Daoy (cell line): Measurements from ENCODE around the gene TIGD4. TPM values are rescaled to one million over a fixed set of nuclear protein-coding genes. Genes with fewer than 3 reads are reported as not detected.

Source experiments
- DNase-seq: peaks from one replicate; pipeline ENCODE4 v3.0.0-alpha.2; 2015; ENCODE audit warnings: low read depth
- total RNA-seq: library from RNA; depleted of rRNA; stranded (reverse); fragments of >200 nt; shearing (Covaris generic); gene quantifications from 2 replicates; pipeline ENCODE4 v1.2.3, GENCODE V29; 2014; rRNA removed

The TIGD4 gene
- 0.11 TPM in 1 of 2 replicates, not detected in the other for total RNA-seq

- peak; percentile 94 for DNase-seq
These were observed at the start of gene TIGD4, which contains the start of gene ARFIP1 for GRCh38 chr4:152779513-152780266. Gene TIGD4 (minus strand): TSS chr4:152779730. CDS start chr4:152771004, 8,726 bp downstream. Gene ARFIP1 (plus strand): TSS chr4:152779954. CDS start chr4:152829634, 49,680 bp downstream.

- DNase-seq = no peak
These were observed 48.6 kb upstream of the TIGD4 start for GRCh38 chr4:152828122-152828521.

DNA sequence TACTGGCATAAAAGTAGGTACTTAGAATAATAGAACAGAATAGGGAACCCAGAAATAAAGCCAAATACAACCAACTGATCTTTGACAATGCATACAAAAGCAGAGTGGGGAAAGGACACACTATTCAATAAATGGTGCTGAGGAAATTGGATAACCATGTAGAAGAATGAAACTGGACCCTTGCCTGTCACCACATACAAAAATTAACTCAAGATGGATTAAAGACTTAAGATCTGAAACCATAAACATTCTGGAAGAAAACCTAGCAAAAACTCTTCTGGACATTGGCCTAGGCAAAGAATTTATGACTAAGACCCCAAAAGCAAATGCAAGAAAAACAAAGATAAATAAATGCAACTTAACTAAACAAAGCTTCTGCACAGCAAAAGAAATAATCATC lies 45.8 kb upstream of the TIGD4 start:
- no peak for DNase-seq

DNA sequence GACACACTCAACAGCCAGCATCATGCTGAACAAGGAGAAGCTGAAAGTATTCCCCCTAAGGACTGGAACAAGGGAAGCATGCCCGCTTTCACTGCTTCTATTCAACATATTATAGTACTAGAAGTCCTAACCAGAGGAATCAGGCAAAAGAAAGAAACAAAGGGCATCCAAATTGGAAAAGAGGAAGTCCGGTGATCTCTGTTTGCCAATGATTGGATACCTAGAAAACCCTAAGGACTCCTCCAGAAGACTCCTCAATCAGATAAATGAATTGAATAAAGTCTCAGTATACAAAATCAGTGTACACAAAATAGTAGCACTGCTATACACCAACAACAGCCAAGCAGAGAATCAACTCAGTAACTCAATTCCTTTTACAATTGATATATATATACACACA lies 45.0 kb upstream of the TIGD4 start:
- DNase-seq = no peak

GRCh38 chr4:152822323-152822722 lies 42.8 kb upstream of the TIGD4 start:
- DNase-seq = no peak

DNA sequence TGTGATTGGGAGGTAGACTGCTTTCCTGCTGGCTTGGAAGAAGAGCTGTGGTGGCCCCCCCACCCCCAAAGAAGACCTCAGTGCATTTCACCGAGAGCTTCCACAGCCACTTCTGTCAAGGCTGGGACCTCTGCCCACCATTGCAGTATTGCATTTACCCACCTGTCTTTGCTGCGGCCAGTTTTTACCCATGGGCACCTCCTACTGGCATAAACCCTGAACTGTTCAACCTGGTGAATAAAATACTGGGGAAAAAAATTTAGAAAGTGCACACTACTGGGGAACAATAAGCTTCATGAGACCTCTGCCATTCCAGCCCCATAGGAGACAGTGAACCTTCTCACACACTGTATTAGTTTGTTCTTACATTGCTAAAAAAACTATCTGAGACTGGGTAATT lies 40.5 kb upstream of the TIGD4 start:
- no peak for DNase-seq

DNA sequence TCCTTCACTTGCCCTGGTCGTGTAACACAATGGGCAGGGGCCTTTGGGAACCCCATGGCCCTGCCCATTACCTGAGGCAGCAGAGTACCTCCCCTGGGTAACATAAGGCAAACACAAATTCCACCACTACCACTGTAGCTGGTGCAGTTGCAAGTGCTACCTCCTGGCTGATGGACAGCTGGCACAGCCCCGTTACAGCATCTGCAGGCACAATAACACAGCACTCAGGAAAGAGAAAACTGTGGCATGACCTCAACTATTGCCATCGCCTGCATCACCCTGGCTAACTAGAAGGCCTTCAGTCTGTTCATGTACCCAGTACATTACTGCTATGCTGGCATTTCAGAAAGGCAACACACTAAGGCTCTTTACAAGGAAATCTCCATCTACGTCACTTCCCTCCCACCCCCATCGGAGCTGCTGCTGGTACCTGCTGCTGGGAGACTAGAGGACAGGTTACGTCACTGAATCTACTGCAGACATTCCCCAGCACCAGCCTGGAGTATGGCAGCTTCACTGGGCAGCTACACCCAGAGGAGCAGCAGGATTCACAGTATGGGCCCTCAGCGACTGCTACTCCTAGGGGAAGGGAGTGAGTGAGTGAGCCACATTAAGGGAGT lies 39.6 kb upstream of the TIGD4 start:
- DNase-seq = no peak

DNA sequence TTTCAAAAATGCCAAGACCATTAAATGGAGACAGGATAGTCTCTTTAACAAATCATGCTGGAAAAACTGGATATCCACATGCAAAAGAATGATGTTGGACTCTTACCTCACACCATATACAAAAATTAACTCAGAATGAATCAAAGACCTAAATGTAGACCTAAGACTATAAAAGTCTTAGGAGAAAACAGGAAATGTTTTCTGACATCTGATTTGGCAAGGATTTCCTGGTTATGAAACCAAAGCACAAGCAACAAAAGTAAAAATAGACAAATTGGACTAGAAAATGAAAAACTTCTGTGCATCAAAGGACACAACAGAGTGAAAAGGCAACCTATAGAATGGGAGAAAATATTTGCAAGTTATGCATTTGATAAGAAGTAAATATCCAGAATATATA lies 37.8 kb upstream of the TIGD4 start:
- no peak for DNase-seq

DNA sequence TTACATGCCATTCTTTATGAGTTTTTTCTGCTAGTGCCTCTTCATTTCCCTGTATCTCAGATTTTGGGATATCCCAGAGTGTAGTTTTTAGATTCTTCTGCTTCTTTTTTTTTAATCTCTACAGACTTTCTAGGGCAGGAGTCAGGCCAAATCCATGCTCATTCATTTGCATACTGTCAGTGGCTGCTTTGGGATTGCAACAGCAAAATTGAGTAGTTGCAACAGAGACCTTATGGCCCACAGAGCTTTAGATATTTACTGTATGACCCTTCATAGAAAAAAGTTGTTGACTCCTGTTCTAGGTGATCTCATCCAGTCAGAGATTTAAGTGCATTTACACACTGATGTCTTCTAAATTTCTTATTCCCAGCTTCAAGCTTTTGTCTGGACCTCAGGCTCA lies 35.5 kb upstream of the TIGD4 start:
- DNase-seq = no peak

GRCh38 chr4:152810715-152811287 lies 31.3 kb upstream of the TIGD4 start:
- no peak for DNase-seq

- DNase-seq = no peak
These were observed 29.1 kb upstream of the TIGD4 start for GRCh38 chr4:152808670-152809069.

DNA sequence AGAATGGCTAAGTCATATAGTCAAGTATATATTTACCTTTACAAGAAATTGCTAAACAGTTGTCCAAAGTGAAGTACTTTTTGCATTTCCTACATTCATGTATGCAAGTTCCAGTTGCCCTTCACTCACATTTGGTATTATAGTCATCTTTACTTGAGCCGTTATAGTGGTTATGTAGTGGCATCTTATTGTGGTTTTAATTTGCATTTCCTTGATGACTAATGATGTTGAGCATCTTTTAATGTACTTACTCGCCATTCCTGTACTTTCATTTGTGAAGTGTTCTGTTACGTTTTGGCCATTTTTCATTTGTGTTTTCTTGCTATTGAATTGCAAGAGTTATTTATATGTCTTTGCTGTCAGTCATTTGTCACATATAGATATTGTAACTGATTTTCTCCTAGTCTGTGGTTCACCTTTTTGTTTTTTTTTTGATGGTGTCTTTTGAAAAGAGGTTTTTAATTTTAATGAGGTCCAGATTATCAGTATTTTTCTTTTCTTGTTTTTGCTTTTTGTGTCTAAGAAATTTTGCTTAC lies 27.8 kb upstream of the TIGD4 start:
- peak; percentile 2 for DNase-seq

- DNase-seq = no peak
These were observed 27.1 kb upstream of the TIGD4 start for GRCh38 chr4:152806501-152807125.

DNA sequence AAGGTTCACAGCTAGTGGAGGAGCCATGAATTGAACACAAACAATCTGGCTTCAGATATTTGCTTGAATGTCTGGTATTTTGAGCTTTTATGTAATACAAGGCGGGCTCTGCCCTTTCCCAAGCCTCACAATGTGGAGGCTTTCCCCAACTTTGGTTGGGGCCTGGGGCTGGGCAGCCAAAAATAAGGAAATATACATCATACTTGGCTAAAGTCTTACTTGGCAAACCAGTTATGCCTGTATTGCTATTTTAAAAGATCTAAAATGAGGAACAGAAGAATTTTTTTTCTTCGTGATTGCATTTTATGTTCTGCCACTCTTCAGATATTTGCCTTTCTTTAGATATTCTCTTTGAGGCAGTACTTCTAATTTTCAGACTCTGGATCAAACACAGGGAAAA lies 26.3 kb upstream of the TIGD4 start:
- no peak for DNase-seq

- no peak for DNase-seq
These were observed 25.6 kb upstream of the TIGD4 start for GRCh38 chr4:152805071-152805650.

GRCh38 chr4:152803541-152803940 lies 24.0 kb upstream of the TIGD4 start:
- no peak for DNase-seq

DNA sequence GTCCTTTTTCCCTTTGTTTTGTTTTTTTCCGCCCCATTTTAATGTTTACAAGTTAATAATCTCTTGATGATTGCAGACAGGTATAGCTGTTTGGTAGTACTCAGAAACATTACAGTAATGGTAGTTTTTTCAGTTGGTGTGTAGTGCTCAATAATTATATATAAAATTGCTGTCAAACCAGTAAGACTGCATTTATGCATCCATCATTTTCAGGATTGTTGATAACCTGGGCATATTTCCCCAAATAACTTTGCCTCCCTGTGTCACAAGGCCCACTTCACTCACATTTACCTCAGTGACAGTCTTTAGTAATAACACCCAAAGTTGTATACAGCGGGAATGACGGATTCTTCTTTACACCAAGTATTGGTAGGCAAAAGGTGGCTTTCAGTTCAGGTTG lies 16.4 kb upstream of the TIGD4 start:
- DNase-seq = no peak

- DNase-seq = no peak
These were observed 7.1 kb upstream of the TIGD4 start for GRCh38 chr4:152786627-152787026.

GRCh38 chr4:152785639-152786615 lies 6.4 kb upstream of the TIGD4 start:
- DNase-seq = no peak

DNA sequence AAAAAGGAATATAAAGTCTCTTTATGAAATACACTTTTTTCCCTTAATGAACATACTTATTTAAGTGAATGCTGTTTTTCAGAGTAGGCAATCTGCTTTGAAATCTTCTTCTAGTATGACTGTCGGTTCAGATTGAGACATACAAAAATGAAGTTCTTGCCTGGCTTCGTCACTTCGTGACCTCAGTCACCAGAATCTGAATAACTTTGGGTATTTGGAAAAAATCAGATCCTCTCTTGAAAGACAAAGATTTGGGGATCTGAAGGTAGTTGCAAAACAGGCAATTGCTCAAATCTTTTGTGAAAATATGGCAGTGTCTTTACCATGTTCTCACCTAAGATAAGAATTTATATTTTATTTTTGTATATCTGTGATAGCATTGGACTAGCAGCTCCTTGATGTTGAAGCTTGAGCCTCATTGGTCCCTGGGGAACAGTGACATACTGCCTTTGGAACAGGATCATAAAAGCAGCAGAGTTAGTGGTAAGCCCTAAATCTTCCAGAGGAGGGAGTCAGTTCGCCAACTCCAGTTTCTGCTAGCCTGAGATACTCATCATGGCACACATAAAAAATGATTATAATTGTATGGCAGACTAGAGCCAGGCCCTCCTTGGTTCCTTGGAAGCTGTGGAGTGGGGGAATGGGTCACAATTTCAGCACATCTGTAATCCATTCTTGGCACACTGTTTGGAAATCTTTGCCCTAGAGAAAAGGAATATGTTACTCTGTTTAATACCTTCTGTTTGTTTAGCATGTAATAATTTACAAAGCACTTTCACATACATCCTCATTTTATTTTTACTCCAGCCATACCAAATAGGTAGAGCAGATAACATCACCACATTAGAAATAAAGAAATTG lies 5.2 kb upstream of the TIGD4 start:
- peak; percentile 14 for DNase-seq
